ENCODE data around the gene CMTM1. TPM values are rescaled to one million over a fixed set of nuclear protein-coding genes. Genes with fewer than 3 reads are reported as not detected.
"Not testable (repeated sequence)": the region's sequence is repeated elsewhere in the genome, so short reads cannot be mapped to it uniquely, and the experiment has no call there.

The CMTM1 gene
- total and polyA plus RNA-seq, 2 experiments from 2014 or later, result 2.0 to 2.6 TPM

DNA sequence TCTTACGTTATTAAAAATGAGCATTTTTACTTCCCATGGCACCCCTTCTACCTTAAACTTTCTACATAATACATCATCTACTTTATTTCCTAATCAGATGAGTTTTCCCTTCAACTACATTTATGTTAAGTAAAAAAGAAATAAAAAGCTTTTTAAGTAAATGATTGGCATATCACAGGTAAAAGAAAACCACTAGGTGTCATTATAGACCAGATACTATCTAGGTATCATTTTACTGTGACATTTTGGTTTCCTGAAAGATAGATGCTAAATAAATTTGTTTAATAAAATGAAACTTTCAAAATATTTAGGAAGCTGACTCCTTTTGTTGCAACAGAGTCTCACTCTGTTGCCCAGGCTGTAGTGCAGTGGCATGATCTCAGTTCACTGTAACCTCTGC, 3.8 kb upstream of the CMTM1 start:
- Histone ChIP-seq H3K4me3 (no peak overlapping the region), H3K27ac (no peak overlapping the region), H3K27me3 (no peaks in the 10 kb centered on the region), H3K4me1 (ENCODE audit: low read depth) (peaks cover 5% of the 10 kb centered on the region), H3K36me3 (no peaks in the 10 kb centered on the region), H3K9me3 (ENCODE audit: low read depth) (no peaks in the 10 kb centered on the region)
- TF ChIP-seq CTCF (IDR thresholded peaks at IDR 0.05; ENCODE audit: low read depth, low read length), result no peak
- no peak for DNase-seq (ENCODE audit: low read depth in 1 of 2, low spot score in 1 of 2)

DNA sequence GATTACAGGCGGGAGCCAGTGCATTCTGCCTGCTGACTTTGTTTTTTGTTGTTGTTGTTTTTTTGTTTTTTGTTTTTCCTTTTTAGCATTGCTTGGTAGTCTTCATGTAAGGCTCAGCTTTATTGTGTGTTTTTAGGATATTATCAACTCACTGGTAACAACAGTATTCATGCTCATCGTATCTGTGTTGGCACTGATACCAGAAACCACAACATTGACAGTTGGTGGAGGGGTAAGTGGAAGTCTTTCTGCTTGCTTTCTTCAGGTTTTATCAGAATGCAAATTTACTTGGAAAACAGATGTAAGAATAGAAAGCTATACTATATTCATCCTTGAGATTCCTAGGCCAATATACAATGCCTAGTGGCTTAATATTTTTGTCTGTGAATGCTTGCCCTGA, 3.3 kb upstream of the CMTM1 start:
- no peak for TF ChIP-seq CTCF (IDR thresholded peaks at IDR 0.05; ENCODE audit: low read depth, low read length)
- Histone ChIP-seq H3K4me1 (ENCODE audit: low read depth) (peaks cover 5% of the 10 kb centered on the region), H3K27ac (no peak overlapping the region), H3K4me3 (no peak overlapping the region), H3K36me3 (no peaks in the 10 kb centered on the region), H3K27me3 (no peaks in the 10 kb centered on the region), H3K9me3 (ENCODE audit: low read depth) (no peaks in the 10 kb centered on the region)
- DNase-seq (ENCODE audit: low read depth in 1 of 2, low spot score in 1 of 2), result no peak

DNA sequence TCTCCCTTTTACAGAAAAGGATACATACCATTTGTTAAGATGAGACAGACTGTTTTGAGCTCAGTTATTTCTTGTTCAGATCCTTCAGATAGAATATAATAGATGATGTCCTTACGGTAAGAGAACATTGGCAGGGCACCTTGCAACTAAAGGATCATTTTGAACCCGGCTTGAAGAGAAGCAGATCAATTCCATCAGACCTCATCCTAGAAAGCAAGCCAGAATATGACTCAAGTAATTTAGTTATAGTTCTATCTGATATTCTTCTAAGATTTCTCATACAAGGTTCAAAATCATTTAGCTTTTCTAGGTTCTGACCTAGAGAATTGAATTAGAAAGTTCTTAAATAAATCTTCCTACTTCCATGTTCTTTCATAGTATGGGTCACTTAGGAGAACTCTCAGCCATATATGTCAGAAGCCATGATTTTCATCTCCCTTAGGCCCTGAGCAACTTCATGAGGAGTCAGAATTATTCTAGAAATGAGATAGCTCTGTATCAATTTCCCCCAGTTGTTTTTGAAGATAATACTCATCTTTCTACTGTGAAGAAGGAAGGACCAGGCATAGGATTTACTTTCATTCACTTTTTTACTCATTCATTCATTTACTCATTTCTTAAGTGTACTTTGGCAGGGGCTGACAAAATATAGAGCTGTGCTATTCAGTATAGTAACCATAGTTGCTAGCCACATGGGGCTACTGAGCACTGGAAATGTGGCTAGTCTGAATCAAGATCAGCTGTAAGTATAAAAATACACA, 2.5 kb upstream of the CMTM1 start:
- no peaks in the 10 kb centered on the region for H3K27me3 ChIP-seq
- DNase-seq (ENCODE audit: low read depth in 1 of 2, low spot score in 1 of 2), result no peak
- no peak overlapping the region for H3K4me3 ChIP-seq
- H3K36me3 ChIP-seq, result no peaks in the 10 kb centered on the region
- H3K27ac ChIP-seq, result no peak overlapping the region
- H3K4me1 ChIP-seq (ENCODE audit: low read depth), result peaks cover 5% of the 10 kb centered on the region
- TF ChIP-seq CTCF (IDR thresholded peaks at IDR 0.05; ENCODE audit: low read depth, low read length), result no peak
- H3K9me3 ChIP-seq (ENCODE audit: low read depth), result no peaks in the 10 kb centered on the region

- not testable (repeated sequence) for H3K9me3 ChIP-seq (ENCODE audit: low read depth); H3K27ac ChIP-seq; H3K4me3 ChIP-seq; H3K27me3 ChIP-seq; DNase-seq (ENCODE audit: low read depth in 1 of 2, low spot score in 1 of 2); H3K36me3 ChIP-seq; H3K4me1 ChIP-seq (ENCODE audit: low read depth)
Measured at GRCh38 chr16:66567270-66567669, 1.0 kb downstream of the CMTM1 start.

DNA sequence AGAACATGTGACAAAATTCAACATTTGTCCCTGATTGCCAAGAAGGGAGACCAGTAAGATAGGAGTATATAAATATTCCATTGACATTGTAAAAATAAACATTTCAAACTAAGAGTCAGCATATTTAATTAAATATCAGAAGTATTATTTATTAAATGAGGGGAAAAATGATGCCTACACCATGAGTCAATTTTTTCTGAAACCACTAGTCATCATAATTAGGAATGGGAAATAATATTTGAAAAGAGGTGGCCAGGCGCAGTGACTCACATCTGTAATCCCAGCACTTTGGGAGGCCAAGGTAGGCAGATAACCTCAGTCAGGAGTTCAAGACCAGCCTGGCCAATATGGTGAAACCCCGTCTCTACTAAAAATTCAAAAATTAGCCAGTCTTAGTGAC, 2.1 kb downstream of the CMTM1 start:
- peaks cover 5% of the 10 kb centered on the region for H3K4me1 ChIP-seq (ENCODE audit: low read depth)
- no peaks in the 10 kb centered on the region for H3K9me3 ChIP-seq (ENCODE audit: low read depth)
- TF ChIP-seq CTCF (IDR thresholded peaks at IDR 0.05; ENCODE audit: low read depth, low read length), result no peak
- DNase-seq (ENCODE audit: low read depth in 1 of 2, low spot score in 1 of 2), result no peak
- H3K36me3 ChIP-seq, result no peaks in the 10 kb centered on the region
- no peak overlapping the region for H3K27ac ChIP-seq
- no peak overlapping the region for H3K4me3 ChIP-seq
- no peaks in the 10 kb centered on the region for H3K27me3 ChIP-seq

- Histone ChIP-seq H3K27ac (no peak overlapping the region), H3K27me3 (no peaks in the 10 kb centered on the region), H3K4me1 (ENCODE audit: low read depth) (peaks cover 5% of the 10 kb centered on the region), H3K4me3 (no peak overlapping the region), H3K9me3 (ENCODE audit: low read depth) (no peaks in the 10 kb centered on the region), H3K36me3 (no peaks in the 10 kb centered on the region)
- DNase-seq (ENCODE audit: low read depth in 1 of 2, low spot score in 1 of 2), result no peak
- no peak for TF ChIP-seq CTCF (IDR thresholded peaks at IDR 0.05; ENCODE audit: low read depth, low read length)
Measured at GRCh38 chr16:66569131-66569530, 2.9 kb downstream of the CMTM1 start.

Measured in cardiac muscle cell (in vitro differentiated cells and primary cell).